Activated naive CD8-positive, alpha-beta T cell treated with anti-CD3 and anti-CD28 coated beads, Interleukin-2, amount 50 U/mL, for 16 hours (primary cell): ENCODE data around the gene IZUMO2.
A peak's percentile ranks its signal among the peaks of the same experiment; 100 is the strongest.
"Not testable (repeated sequence)": the region's sequence is repeated elsewhere in the genome, so short reads cannot be mapped to it uniquely, and the experiment has no call there.

Experiments used
- DNase-seq: peaks from one replicate; pipeline ENCODE4 v3.0.0-alpha.2; 2020; ENCODE audit warnings: low read depth, low spot score

Gene IZUMO2

DNA sequence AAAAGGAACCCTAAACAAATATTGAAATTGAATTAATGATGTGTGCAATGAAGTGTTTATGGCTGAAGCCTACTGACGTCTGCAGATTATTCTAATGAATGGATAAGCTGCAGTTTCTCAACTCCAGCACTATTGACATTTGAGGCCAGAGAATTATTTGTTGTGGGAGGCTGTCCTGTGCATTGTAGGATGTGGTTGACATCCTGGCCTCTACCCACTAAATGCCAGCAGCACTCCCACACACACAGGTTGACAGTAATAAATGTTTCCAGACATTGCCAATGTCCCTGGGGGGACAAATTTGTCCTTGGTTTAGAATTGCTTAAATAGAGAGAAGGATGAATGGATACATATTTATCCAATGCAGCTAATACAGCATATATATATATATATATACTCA, 21.1 kb upstream of the IZUMO2 start:
- DNase-seq, result no peak

DNA sequence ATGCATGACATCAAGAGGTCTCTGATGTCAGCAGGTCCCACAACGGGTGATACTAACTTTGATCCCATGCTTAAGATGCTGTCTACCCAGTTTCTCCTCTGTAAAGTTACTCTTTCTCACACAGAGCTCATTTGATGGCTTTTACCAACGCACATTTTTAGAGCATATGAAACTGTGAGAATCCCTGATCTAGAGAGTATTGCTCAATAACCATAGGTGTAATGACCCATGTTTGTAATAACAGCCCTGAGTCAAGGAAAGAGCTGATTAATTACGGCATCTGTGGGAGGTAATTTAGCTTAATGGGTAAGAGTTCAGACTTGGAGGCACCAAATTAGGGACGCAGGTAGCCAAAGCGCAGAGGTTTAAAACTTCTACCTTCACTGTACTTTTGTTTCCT, 18.0 kb upstream of the IZUMO2 start:
- no peak for DNase-seq

DNA sequence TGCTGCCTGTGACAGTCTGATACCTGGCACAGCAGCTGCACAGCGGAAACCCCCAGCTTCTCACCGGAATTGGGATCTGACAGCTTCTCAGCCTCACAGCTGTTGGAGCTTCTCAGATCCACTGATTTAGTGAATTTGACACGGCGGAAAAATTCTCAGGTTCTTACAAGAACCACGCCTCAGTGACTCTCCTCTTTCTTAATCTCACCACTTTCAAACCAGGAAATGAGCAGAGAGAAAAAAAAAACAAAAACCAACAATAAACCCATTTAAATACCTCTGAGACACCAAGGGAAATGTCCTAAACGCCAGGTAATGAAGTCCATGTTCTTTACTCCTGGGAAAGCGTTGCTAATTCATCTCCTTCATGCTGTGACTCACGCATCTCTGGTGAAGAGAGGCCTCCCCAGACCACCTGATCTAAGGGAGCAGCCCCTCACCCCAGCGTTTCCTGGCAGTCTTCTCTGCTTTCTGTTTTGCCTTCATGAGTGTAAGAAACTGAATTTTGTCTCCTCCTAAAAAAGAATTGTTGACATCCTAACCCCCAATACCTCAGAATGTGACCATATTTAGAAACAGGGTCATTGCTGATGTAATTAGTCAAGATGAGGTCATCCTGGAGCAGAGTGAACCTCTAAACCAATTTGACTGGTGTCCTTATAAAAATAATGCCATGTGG, 15.9 kb upstream of the IZUMO2 start:
- DNase-seq, result no peak

DNA sequence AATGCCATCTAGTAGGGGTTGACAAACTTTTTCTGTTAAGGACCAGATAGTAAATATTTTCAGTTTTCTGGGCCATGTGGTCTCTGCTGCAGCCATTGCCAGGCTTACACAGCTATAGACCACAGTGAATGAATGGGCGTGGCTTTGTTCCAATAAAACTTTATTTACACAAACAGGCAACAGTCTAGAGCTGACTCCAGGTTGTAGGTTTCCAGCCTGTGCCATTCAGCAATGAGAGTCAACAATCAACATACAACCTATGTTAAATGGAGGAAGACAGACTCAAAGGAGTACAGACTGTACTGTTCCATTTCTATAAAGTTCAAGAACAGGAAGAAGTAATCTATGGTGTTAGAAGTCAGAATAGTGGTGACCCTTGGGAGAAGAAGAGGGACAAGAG, 15.2 kb upstream of the IZUMO2 start:
- no peak for DNase-seq

DNA sequence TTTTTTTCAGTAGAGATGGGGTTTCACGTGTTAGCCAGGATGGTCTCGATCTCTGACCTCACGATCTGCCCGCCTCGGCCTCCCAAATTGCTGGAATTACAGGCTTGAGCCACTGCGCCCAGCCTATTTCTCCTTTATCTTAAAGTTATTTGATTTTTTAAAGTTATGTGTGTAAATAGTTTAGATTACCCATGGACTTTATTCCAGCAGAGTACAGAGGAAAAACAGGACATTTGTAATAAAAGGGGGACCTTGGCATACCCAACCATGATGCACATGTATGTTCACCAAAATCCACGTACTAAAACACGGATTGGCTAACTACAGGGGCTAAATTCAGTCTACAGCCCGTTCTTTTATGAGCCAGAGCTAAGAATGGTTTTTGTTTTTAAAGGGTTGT, 13.7 kb upstream of the IZUMO2 start:
- no peak for DNase-seq

DNA sequence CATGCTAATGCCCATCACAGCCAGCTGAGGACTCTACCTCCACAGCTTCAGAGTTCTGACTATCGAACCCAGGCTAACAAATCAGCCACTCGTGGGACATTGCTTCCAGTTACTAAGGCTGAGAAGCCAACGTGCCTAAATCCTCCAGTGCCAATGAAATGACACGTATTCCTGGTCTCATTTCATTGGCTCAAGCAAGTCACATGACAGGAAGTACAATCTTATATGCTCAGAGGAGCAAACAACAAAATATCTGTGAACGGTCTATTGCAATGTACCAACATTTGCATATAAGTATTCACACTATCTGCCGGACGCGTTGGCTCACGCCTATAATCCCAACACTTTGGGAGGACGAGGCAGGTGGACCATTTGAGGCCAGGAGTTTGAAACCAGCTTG, 12.8 kb upstream of the IZUMO2 start:
- DNase-seq, result no peak

DNA sequence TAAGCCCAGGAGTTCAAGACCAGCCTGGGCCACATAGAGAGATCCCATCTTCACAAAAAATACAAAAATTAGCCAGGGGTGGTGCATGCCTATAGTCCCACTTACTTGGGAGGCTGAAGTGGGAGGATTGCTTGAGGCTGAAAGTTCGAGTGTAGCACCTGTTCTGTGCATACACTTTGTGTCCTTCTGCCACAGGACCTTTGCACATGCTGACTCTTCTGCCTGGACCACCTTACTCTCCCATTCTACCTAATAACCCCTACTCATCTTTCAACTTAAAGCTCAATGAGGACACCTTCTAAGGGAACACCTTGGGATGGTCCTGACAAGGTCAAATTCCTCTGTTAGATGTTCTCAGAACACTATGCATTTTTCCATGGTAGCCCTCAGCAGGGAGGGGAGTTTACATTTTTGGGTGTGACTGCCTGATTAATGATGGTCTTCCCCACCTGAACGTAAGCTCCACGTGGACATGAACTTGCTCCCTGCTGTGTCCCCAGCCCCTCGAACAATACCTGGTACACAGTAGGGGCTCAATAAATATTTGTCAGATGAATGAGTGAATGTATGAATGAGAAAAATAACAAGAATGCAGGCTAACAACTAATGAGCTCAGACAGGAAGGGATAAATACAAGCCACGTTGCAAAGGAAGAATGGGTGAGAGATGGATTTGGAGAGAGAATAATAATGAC, 11.2 kb upstream of the IZUMO2 start:
- no peak for DNase-seq

DNA sequence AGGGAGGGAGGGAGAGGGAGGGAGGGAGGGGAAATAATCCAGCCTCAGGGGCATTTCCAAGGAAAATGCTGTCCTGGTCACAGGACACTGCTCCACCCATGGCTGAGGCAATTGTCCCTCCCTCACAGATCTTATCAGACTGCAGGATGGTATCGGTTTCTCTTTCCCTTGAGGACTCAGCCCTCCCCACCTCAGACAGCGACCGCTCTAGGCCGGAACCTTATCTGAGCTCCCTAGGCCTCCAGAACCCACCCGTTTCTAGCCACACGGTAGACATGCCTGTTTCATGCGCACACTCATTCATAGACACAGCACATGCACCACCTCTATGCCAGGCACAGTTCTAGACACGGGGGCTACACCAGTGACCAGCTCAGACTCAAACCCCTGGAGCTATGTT, 10.0 kb upstream of the IZUMO2 start:
- DNase-seq, result no peak

DNA sequence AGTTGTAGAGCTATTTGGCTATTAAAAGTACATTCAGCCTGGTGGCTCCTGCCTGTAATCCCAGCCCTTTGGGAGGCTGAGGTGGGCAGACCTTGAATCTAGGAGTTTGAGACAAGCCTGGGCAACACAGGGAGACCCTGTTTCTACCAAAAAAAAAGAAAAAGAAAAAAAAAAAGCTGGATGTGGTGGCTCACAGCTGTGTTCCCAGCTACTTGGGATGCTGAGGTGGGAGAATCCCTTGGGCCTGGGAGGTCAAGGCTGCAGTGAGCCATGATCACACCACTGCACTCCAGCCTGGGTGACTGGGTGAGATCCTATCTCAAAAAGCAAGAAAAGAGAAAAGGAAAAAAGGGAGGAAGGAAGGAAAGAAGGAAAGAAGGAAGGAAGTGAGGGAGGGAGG, 9.6 kb upstream of the IZUMO2 start:
- no peak for DNase-seq

DNA sequence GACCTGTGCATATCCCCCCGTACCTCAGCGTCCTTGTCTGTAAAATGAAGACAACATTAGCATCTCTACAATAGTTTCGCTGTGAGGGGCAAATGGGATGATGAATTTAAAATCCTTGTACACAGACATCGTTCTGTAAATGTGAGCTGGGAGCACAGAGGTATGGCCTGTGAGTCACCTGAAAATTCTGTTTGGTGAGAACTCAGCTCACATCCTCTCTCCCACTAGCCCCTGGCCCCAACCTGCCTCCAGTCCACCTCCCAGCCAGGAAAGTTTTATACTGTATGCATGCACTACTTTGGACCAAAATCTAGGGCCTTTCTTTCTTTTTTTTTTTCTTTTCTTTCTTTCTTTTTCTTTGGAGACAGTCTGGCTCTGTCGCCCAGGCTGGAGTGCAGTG, 8.7 kb upstream of the IZUMO2 start:
- DNase-seq, result no peak

DNA sequence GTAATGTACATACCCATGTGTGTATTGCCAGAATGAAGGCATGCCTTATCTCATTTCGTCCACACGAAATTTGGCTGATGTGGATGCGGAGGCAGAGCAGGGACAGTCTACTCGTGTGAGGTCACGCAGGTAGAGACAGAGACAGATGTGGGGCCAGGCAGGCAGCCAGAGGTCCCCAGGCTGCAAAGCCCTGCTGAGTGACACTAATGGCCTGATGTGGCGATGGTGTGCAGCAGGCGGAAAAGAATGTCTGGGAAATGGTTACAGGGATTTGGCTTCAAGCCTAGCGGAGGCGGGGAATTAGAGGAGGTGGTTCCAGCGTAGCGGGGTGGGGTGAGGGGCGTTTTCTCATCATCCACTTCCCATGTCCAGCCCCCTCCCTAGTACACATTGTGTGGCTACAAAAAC, 4.2 kb upstream of the IZUMO2 start:
- DNase-seq, result no peak

DNA sequence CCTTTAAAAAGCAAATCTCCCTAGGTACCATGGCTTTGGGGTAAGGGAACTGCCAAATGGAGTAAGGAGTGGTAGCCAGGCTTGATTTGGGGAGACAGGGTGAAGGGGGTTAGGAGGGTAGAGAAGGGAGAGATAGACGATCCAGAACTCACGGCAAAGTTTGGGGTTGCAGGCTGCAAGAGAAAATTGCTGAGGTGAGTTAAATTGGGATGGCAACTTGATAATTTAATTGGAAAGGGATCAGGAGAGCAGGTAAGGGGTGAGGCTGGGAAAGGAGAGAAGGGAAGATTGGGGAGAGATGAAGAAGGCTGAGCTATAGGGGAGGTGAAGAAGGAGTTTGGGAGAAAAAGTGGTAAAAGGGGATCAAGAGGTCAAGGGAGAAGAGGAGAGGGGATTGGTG, 4.0 kb downstream of the IZUMO2 start:
- no peak for DNase-seq

DNA sequence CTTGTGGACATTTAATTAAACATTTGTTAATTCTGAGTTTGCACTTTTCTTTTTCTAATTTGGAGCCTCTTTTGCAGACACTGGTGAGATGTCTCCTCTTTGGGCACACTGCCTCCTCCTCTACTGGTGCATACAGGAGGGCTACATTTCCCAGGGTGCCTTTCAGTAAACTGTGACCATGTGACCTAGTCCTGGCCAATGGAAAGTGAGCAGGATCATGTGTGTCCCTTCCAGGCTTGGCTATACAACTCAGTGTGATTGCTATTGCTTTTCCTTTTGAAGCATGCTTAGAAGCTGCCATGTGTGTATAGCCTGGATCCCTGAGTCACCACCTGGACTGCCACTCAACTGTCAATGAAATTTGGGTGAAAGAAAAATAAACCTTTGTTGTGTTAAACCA, 4.5 kb downstream of the IZUMO2 start:
- DNase-seq, result no peak

DNA sequence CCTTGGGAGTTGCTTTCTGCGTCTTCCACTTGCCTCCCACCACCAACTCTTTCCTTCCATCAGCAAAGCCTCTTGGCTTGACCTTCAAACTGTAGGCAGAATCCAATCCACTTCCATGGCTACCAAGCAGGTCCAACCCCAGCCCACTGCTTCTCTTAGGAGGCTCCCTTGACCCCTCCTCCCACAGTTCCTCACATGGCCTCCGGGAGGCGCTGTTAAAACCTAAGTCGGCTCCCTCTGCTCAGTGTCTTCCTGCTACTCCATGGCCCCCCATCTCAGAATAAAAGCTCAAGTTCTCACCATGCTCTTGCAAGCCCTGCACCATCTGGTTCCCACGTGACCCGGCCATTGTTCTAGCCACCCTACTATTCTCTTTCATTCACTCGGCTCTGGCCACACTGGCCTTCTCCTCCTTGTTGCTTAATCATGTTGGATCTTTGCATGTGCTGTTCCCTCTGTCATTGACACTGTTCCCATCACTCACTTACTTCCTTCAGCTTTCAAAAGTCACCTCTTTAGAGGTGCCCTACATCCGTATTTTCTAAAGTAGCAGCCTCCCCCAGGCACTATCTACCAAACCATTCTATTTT, 7.5 kb downstream of the IZUMO2 start:
- no peak for DNase-seq

DNA sequence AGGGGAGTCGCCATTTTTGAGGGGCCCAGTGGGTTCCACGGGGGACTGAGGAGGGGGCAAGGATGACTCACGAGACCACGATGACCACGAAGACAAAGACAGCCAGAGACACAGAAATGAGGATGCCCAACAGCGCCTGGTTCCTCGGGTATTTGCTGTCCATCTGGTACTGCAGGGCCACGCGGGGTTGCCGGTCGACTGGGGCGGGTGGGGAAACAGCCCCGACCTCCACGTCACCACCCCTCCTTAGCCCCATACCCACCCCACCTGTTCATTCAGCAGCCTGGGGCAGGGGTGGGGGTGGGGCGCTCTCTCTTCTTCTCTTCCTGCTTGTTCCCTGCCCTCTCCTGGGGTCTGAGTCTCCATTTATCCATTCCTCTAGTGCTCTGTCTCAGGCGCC, 8.6 kb downstream of the IZUMO2 start:
- no peak for DNase-seq

DNA sequence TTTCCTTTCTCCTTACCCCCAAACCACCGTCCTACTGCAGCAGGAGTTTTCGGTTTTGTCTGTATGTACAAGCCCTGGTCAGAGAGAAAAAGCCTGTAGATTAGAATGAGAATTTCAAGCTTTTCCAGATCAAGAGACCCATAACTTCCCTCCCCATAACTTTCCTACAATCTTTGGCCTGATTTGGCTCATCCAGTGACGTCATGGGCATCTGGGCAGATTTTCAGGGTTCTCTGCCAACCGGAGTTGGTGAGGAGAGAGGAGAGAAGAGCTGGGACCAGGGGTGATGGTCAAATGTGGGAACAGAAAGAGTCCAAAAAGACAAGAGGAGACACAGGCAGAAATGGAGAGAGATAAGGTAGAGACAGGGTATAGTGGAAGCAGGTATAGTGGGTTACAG, 10.5 kb downstream of the IZUMO2 start:
- no peak for DNase-seq

DNA sequence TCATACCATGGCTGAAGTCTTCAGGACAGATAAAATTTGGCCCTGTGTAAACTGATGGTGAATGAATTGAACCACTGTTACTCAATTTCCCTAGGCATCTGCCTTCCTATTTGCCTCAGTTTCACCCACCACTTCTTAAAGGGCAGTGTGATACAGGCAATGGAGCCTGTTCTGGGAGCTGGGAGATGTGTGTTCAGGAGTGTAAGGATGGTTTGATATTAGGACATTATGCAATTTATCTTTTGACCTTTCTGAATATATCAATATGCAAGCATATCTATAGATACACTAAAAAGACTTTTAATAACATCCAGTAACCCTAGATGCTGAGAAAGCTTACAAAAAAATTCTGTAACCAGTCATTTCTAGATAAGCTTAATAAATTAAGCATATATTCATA, 14.6 kb downstream of the IZUMO2 start:
- DNase-seq, result no peak

DNA sequence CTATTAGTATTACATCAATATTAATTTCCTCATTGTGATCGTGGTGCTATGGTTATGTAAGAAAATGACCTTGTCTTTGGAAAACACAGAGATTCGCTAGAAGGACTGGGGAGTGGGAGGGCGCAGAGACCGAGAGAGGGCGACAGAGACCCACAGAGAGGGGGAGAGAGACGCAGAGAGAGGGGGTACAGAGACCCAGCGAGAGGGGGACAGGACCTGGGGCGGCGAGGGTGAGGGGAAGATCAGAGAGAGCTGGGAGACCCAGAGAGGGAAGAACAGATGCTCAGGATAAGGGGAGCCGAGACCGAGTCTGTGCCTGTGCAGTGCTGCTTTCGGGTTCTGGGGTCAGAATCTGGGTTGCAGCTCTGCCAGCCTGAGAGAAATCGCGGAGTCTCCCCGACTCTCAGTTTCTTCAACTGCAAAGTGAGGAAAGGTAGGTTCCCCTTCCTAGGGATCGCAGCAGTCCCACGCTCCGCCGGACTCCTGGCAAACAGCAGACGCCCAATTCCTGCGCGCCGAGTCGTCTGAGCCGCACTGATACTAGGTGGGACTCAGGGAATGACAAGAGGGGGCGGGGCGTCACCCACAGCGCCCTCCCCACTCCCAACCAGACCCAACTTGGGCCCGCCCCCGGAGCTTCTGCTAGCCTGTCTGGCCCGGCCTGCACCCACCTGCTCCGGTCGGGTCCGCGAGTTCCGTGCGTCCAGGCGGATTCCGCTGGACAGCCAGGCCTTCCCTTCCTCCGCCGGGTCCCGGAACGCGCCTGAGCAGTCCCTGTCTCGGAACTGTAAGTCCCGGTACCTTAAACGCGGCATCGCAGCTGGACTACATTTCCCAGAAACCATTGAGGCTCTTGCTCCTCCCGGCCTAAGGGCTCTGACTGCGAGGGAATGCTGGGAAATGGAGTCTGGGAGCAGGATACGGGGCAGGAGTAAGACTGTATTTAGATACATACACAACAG, 15.3 kb downstream of the IZUMO2 start:
- DNase-seq, result peak; percentile 40

DNA sequence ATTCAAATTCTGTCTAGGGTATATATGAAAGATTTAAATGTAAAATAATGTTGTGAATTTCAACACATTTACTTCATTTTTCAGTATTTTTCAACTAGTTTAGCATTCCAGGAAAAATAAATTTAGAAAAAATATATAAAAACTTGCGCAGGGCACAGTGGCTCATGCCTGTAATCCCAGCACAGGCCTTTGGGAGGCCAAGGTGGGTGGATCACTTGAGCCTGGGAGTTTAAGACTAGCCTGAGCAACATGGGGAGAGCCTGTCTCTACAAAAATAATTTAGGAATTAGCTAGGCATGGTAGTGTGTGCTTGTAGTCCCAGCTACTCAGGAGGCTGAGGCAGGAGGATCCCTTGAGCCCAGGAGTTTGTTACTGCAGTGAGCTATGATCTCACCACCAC, 21.2 kb downstream of the IZUMO2 start:
- DNase-seq, result not testable (repeated sequence)

DNA sequence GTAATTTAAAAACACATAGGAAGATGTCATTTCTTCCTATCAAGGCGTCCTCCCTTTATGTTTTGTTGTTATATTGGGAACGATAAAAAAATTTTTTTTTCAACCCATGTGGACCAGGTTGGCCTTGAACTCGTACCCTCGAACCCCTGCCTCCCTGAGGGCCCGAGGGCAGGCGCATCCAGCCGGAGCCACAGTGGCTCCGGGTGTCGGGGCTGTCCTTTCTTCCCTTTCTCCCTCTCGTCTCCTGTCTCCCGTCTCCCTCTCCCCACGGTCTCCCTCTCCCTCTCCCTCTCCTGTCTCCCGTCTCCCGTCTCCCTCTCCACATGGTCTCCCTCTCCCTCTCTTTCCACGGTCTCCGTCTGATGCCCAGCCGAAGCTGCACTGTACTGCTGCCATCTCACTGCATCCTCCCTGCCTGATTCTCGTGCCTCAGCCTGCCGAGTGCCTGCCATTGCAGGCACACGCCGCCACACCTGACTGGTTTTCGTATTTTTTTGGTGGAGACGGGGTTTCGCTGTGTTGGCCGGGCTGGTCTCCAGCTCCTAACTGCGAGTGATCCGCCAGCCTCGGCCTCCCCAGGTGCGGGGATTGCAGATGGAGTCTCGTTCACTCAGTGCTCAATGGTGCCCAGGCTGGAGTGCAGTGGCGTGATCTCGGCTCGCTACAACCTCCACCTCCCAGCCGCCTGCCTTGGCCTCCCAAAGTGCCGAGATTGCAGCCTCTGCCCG, 22.8 kb downstream of the IZUMO2 start:
- not testable (repeated sequence) for DNase-seq

DNA sequence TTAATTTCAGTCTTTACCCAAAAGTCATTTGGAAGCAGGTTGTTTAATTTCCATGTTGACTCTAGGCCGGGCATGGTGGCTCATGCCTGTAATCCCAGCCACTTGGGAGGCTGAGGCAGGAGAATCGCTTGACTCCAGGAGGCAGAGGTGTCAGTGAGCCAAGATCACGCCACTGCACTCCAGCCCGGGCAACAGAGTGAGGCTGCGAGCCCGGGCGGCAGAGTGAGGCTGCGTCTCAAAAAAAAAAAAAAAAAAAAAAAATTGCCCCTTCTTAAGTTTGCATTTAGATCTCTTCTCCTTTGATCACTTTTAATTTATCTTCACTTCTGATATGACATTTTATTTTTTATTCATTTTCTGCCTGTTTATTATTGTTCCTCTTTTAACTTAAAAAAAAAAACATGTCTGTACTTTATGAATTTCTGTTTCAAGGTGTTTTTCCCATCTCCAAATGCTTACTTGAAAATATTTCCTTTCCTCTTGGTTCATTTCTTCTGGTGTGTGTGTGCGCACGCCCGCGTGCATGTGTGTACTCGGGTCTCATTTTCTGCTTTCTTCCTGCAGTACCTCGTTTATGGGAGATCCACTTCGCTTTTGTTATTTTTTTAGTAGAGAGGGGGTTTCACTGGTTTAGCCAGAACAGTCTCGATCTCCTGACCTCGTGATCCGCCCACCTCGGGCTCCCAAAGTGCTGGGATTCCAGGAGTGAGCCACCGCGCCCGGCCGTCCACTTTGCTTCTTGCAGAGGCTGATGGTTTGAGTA, 26.3 kb downstream of the IZUMO2 start:
- DNase-seq, result not testable (repeated sequence)
